GM21390 (cell line): Measurements from ENCODE around the gene PADI6.
"Not testable (repeated sequence)": the region's sequence is repeated elsewhere in the genome, so short reads cannot be mapped to it uniquely, and the experiment has no call there.

Experiments
- ATAC-seq: cut with Tn5 transposase; IDR thresholded peaks from one replicate; pipeline ENCODE4 v1.9.1; 2021; ENCODE audit not compliant: unreplicated experiment

Gene PADI6

GRCh38 chr1:17371896-17372295 lies at the start of gene PADI6:
Gene PADI6, plus strand, starts transcription at chr1:17372196. Its CDS starts 50 bp downstream, at chr1:17372246.
- ATAC-seq, result no peak

- ATAC-seq, result no peak
Observed at GRCh38 chr1:17328855-17329254, 43.1 kb upstream of the PADI6 start.

GRCh38 chr1:17329610-17330009 lies 42.4 kb upstream of the PADI6 start:
- no peak for ATAC-seq

GRCh38 chr1:17330856-17331255 lies 41.1 kb upstream of the PADI6 start:
- no peak for ATAC-seq

GRCh38 chr1:17333081-17333480 lies 38.9 kb upstream of the PADI6 start:
- no peak for ATAC-seq

GRCh38 chr1:17335821-17336710 lies 35.9 kb upstream of the PADI6 start:
- no peak for ATAC-seq

GRCh38 chr1:17338706-17339493 lies 33.1 kb upstream of the PADI6 start:
- ATAC-seq, result no peak

- no peak for ATAC-seq
Observed at GRCh38 chr1:17339521-17339920, 32.5 kb upstream of the PADI6 start.

- no peak for ATAC-seq
Observed at GRCh38 chr1:17340358-17340757, 31.6 kb upstream of the PADI6 start.

GRCh38 chr1:17342014-17342441 lies 30.0 kb upstream of the PADI6 start:
- ATAC-seq, result no peak

GRCh38 chr1:17345506-17345905 lies 26.5 kb upstream of the PADI6 start:
- ATAC-seq, result not testable (repeated sequence)

- no peak for ATAC-seq
Observed at GRCh38 chr1:17346046-17346789, 25.8 kb upstream of the PADI6 start.

- no peak for ATAC-seq
Observed at GRCh38 chr1:17347769-17348592, 24.0 kb upstream of the PADI6 start.

GRCh38 chr1:17348593-17349234 lies 23.3 kb upstream of the PADI6 start:
- peak; percentile 88 for ATAC-seq

GRCh38 chr1:17350083-17350482 lies 21.9 kb upstream of the PADI6 start:
- no peak for ATAC-seq

- no peak for ATAC-seq
Observed at GRCh38 chr1:17350928-17351446, 21.0 kb upstream of the PADI6 start.

GRCh38 chr1:17351598-17352324 lies 20.2 kb upstream of the PADI6 start:
- ATAC-seq, result no peak

- ATAC-seq, result no peak
Observed at GRCh38 chr1:17352419-17352909, 19.5 kb upstream of the PADI6 start.

GRCh38 chr1:17355898-17356297 lies 16.1 kb upstream of the PADI6 start:
- ATAC-seq, result no peak
